Astrocyte (in vitro differentiated cells and primary cell): ENCODE data around the gene MADD.

Experiments
- EZH2 ChIP-seq: IDR thresholded peaks from 2 replicates; pipeline ENCODE4 v1.6.1; 2012; ENCODE audit warnings: mild to moderate bottlenecking, low read length, inconsistent platforms; ENCODE audit not compliant: insufficient read depth
- TF ChIP-seq, protein P1 (sequence below): IDR thresholded peaks from 2 replicates; pipeline ENCODE4 v1.5.1; 2011; ENCODE audit warnings: low read depth, mild to moderate bottlenecking, inconsistent platforms, low read length, moderate library complexity; ENCODE audit not compliant: insufficient read depth

GRCh38 chr11:47359162-47359561, 89.2 kb downstream of the MADD start:
- TF ChIP-seq, protein P1, sequence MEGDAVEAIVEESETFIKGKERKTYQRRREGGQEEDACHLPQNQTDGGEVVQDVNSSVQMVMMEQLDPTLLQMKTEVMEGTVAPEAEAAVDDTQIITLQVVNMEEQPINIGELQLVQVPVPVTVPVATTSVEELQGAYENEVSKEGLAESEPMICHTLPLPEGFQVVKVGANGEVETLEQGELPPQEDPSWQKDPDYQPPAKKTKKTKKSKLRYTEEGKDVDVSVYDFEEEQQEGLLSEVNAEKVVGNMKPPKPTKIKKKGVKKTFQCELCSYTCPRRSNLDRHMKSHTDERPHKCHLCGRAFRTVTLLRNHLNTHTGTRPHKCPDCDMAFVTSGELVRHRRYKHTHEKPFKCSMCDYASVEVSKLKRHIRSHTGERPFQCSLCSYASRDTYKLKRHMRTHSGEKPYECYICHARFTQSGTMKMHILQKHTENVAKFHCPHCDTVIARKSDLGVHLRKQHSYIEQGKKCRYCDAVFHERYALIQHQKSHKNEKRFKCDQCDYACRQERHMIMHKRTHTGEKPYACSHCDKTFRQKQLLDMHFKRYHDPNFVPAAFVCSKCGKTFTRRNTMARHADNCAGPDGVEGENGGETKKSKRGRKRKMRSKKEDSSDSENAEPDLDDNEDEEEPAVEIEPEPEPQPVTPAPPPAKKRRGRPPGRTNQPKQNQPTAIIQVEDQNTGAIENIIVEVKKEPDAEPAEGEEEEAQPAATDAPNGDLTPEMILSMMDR = no peak
- TF ChIP-seq EZH2 = no peak
